H1 (cell line): ENCODE measurements around the gene TRAPPC5. TPM values are rescaled to one million over a fixed set of nuclear protein-coding genes. Genes with fewer than 3 reads are reported as not detected.

Source experiments
- CTCF ChIA-PET: fragments of 300-600 bp; sonication (Branson Sonifier 250); formaldehyde crosslinking; loops from one replicate; lab custom pipeline; 2021; ENCODE audit not compliant: partially characterized antibody; lab: Charles Lee
- POLR2A ChIA-PET: fragments of 300-600 bp; sonication (Branson Sonifier 250); formaldehyde crosslinking; loops from one replicate; lab custom pipeline; 2021; ENCODE audit warnings: inconsistent platforms; ENCODE audit not compliant: partially characterized antibody; lab: Charles Lee
- DNase-seq, 2 experiments: peaks; one replicate each; pipeline versions ENCODE4 v3.0.0 to v3.0.0-alpha.2; 2010 to 2022; ENCODE audit warnings: low spot score in 2 of 2, low read depth in 1 of 2, mixed read lengths in 1 of 2
- FAIRE-seq: peaks from 2 replicates; lab custom pipeline; 2011; peaks lifted over from hg19 to GRCh38; lab: Jason Lieb, UNC
- H2AFZ ChIP-seq: 2 replicates; pipeline ENCODE4 v1.8.1; 2012; ENCODE audit warnings: low read length, inconsistent platforms
- H2AK5ac ChIP-seq: 2 replicates; pipeline ENCODE4 v1.6.1; 2013; ENCODE audit warnings: low read depth, low read length
- H2BK120ac ChIP-seq: replicated peaks from 2 replicates; pipeline ENCODE3; 2013; ENCODE audit warnings: low read depth, low read length, inconsistent platforms
- H2BK12ac ChIP-seq: 2 replicates; pipeline ENCODE4 v1.6.1; 2013; ENCODE audit warnings: low read depth, low read length
- H2BK15ac ChIP-seq: 2 replicates; pipeline ENCODE4 v1.6.1; 2013; ENCODE audit warnings: low read length
- H2BK20ac ChIP-seq: 2 replicates; pipeline ENCODE4 v1.6.1; 2013; ENCODE audit warnings: low read length
- H2BK5ac ChIP-seq: 2 replicates; pipeline ENCODE4 v1.6.1; 2013; ENCODE audit warnings: low read depth, low read length
- H3K14ac ChIP-seq: 2 replicates; pipeline ENCODE4 v1.6.1; 2013; ENCODE audit warnings: inconsistent platforms; ENCODE audit not compliant: insufficient read length
- H3K18ac ChIP-seq: 2 replicates; pipeline ENCODE4 v1.6.1; 2013; ENCODE audit warnings: low read length; ENCODE audit errors: extremely low read depth
- H3K23ac ChIP-seq: 2 replicates; pipeline ENCODE4 v1.6.1; 2013; ENCODE audit warnings: inconsistent platforms; ENCODE audit not compliant: insufficient read length
- H3K23me2 ChIP-seq: 2 replicates; pipeline ENCODE4 v1.6.1; 2013; ENCODE audit warnings: low read depth, low read length
- H3K27ac ChIP-seq: 2 replicates; pipeline ENCODE4 v1.6.1; 2011; ENCODE audit warnings: low read depth, low read length, inconsistent platforms
- H3K27me3 ChIP-seq, 4 experiments: replicated peaks in 1 of 4; 1 replicate in 1 of 4; 2 replicates in 3 of 4; pipeline versions ENCODE4 v1.6.1 to v1.8.1; 2011 to 2013; ENCODE audit warnings: low read length in 3 of 4, mild to moderate bottlenecking in 3 of 4, inconsistent platforms in 2 of 4, mixed read lengths in 2 of 4, moderate library complexity in 1 of 4; ENCODE audit not compliant: control insufficient read depth in 3 of 4, insufficient read depth in 3 of 4; ENCODE audit errors: extremely low read depth in 1 of 4
- H3K36me3 ChIP-seq, 4 experiments: 2 replicates each; pipeline versions ENCODE4 v1.6.1 to v1.8.1; 2011 to 2013; ENCODE audit warnings: mild to moderate bottlenecking in 4 of 4, low read length in 3 of 4, moderate library complexity in 2 of 4, control low read depth in 1 of 4, inconsistent platforms in 1 of 4; ENCODE audit not compliant: insufficient read depth in 4 of 4, control insufficient read depth in 2 of 4
- H3K4ac ChIP-seq: replicated peaks from 2 replicates; pipeline ENCODE3; 2013; ENCODE audit warnings: low read length, low read depth, mixed read lengths, inconsistent platforms; ENCODE audit not compliant: insufficient read length
- H3K4me1 ChIP-seq, 4 experiments: replicated peaks in 1 of 4; 1 replicate in 1 of 4; 2 replicates in 3 of 4; pipeline versions ENCODE4 v1.6.1 to v1.8.1; 2011 to 2013; ENCODE audit warnings: low read length in 3 of 4, inconsistent platforms in 2 of 4, mixed read lengths in 1 of 4; ENCODE audit not compliant: insufficient read depth in 4 of 4, control insufficient read depth in 3 of 4
- H3K4me2 ChIP-seq, 2 experiments: 2 replicates each; pipeline versions ENCODE4 v1.6.1 to v1.8.1; 2011 to 2013; ENCODE audit warnings: low read depth in 2 of 2, low read length in 2 of 2, control low read depth in 1 of 2, inconsistent platforms in 1 of 2, mild to moderate bottlenecking in 1 of 2; ENCODE audit not compliant: insufficient read depth in 1 of 2
- H3K4me3 ChIP-seq, 4 experiments: fragments of 200-600, 300-600 bp in 1 of 4; sonication (generic), shearing (Covaris generic), sonication (Bioruptor Twin) in 1 of 4; 2 replicates each; pipeline versions ENCODE4 v1.5.1 to v1.8.1; 2011 to 2016; ENCODE audit warnings: low read length in 4 of 4, low read depth in 3 of 4, control low read depth in 2 of 4, inconsistent platforms in 2 of 4, mild to moderate bottlenecking in 2 of 4, mixed read lengths in 1 of 4, moderate library complexity in 1 of 4; ENCODE audit not compliant: insufficient read depth in 2 of 4; ENCODE audit errors: extremely low read depth in 1 of 4
- H3K56ac ChIP-seq: replicated peaks from 2 replicates; pipeline ENCODE3; 2013; ENCODE audit warnings: low read depth, mild to moderate bottlenecking, mixed read lengths, low read length, inconsistent platforms; ENCODE audit not compliant: insufficient read length
- H3K79me1 ChIP-seq: 2 replicates; pipeline ENCODE4 v1.6.1; 2013; ENCODE audit warnings: low read depth, low read length, control low read depth
- H3K79me2 ChIP-seq, 2 experiments: 2 replicates each; pipeline versions ENCODE4 v1.6.1 to v1.8.1; 2012 to 2013; ENCODE audit warnings: low read length in 2 of 2, mild to moderate bottlenecking in 2 of 2, inconsistent platforms in 1 of 2; ENCODE audit not compliant: insufficient read depth in 2 of 2, control insufficient read depth in 1 of 2
- H3K9ac ChIP-seq, 4 experiments: replicated peaks in 1 of 4; 1 replicate in 1 of 4; 2 replicates in 3 of 4; pipeline versions ENCODE4 v1.6.1 to v1.8.1; 2011 to 2013; ENCODE audit warnings: low read depth in 3 of 4, low read length in 3 of 4, control low read depth in 2 of 4, mild to moderate bottlenecking in 2 of 4, moderate library complexity in 2 of 4, inconsistent platforms in 1 of 4; ENCODE audit errors: extremely low read depth in 1 of 4
- H3K9me3 ChIP-seq, 2 experiments: 2 replicates each; pipeline versions ENCODE4 v1.6.1 to v1.8.1; 2012 to 2013; ENCODE audit warnings: mild to moderate bottlenecking in 2 of 2, moderate library complexity in 2 of 2, control low read depth in 1 of 2, inconsistent platforms in 1 of 2, low read depth in 1 of 2, low read length in 1 of 2, mixed read lengths in 1 of 2; ENCODE audit not compliant: insufficient read depth in 2 of 2
- H4K20me1 ChIP-seq, 2 experiments: replicated peaks in 1 of 2; 2 replicates each; pipeline versions ENCODE3 to v1.8.1; 2011 to 2013; ENCODE audit warnings: inconsistent platforms in 2 of 2, low read length in 2 of 2, mild to moderate bottlenecking in 1 of 2; ENCODE audit not compliant: insufficient read depth in 2 of 2, control insufficient read depth in 1 of 2
- H4K5ac ChIP-seq: 2 replicates; pipeline ENCODE4 v1.6.1; 2013; ENCODE audit warnings: low read length, low read depth, mixed read lengths, inconsistent platforms; ENCODE audit not compliant: insufficient read length
- H4K8ac ChIP-seq: 2 replicates; pipeline ENCODE4 v1.8.0; 2013; ENCODE audit warnings: mild to moderate bottlenecking, moderate library complexity, low read length, inconsistent platforms; ENCODE audit not compliant: insufficient read depth; ENCODE audit errors: extremely low read depth
- H4K91ac ChIP-seq: replicated peaks from 2 replicates; pipeline ENCODE3; 2013; ENCODE audit warnings: low read length, mixed read lengths, inconsistent platforms; ENCODE audit not compliant: insufficient read length
- KDM1A ChIP-seq: fragments of 200-600, 300-600 bp; sonication (generic); IDR thresholded peaks from 2 replicates; pipeline ENCODE4 v1.7.1; 2016; ENCODE audit warnings: mild to moderate bottlenecking, low read length, borderline replicate concordance
- POU5F1 ChIP-seq: IDR thresholded peaks from 2 replicates; pipeline ENCODE4 v1.6.1; 2011; ENCODE audit warnings: low read depth, mild to moderate bottlenecking, low read length, moderate library complexity
- YY1 ChIP-seq: IDR thresholded peaks from 2 replicates; pipeline ENCODE4 v1.6.1; 2011; ENCODE audit warnings: low read depth, mild to moderate bottlenecking, low read length
- WGBS, 2 experiments: shearing (Covaris generic) in 1 of 2; methylation state at CpG; one replicate each; pipeline versions ENCODE4 v1.1.6 to v1.1.7; 2013 to 2015; ENCODE audit warnings: low lambda C conversion rate in 2 of 2, mixed read lengths in 2 of 2, inconsistent platforms in 1 of 2, low coverage in 1 of 2, missing lambda C conversion rate in 1 of 2; ENCODE audit not compliant: insufficient replicate concordance in 2 of 2, insufficient coverage in 1 of 2, insufficient read length in 1 of 2; ENCODE audit errors: extremely low coverage in 1 of 2, missing lambda C conversion rate in 1 of 2; 5-methylcytosine and 5-hydroxymethylcytosine counted together
- polyA plus RNA-seq, 7 experiments: library from polyadenylated mRNA; depleted of rRNA in 3 of 7; stranded (reverse) in 5 of 7; unstranded in 2 of 7; fragments of >200 nt in 5 of 7; fragments of 200-250 nt in 2 of 7; gene quantifications; 1 replicate in 5 of 7; 2 replicates in 1 of 7; 4 replicates in 1 of 7; pipeline versions ENCODE4 v1.2.1 to v1.2.3, GENCODE V29; 2011 to 2013; ENCODE audit warnings: missing spikeins in 2 of 7, mixed read lengths in 2 of 7
- total RNA-seq: library from RNA; stranded (reverse); fragmentation: NEBNext Ultra II Directional; extraction: Animal tissue kit (Norgen Biotek cat#: 25700); gene quantifications from 2 replicates; pipeline ENCODE4 v1.2.1, GENCODE V29; 2021

The TRAPPC5 gene
- total and polyA plus RNA-seq, 2 of the 8 experiments (the other 6 are each of a cell fraction or from before 2014, with no cell fraction given): 109 to 120 TPM

DNA sequence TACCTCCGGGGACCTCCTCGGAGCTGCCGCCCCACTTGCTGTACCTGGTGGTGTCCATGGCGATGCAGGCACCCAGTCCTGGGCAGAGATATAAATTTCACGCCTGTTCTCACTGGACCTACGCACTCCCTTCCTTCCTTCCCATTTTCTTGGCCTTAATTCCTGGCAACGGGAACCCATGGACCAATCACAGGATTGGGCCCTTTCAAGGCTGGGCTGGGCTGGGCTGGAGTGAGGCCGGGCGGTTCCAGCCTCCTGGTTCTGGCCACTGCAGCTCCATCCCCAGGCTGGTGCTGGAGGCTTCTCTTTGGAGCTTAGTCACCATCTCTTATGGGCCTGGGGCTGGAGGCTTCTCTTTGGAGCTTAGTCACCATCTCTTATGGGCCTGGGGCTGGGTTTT, 51.4 kb downstream of the TRAPPC5 start, which contains the start of gene CLEC4G:
Gene CLEC4G (minus strand): TSS at position 66 of the 400 bp plus-strand sequence. CDS start 8 bp downstream, at position 58.
- peak within 1 kb of the TSS; percentile 96 to 98; a peak in 2 of 4 replicates for H3K4me2 ChIP-seq
- no peak within 1 kb of the TSS for H3K23ac ChIP-seq
- no peak within 1 kb of the TSS; a peak in 1 of 7 replicates for H3K9ac ChIP-seq
- no peak within 1 kb of the TSS for H4K5ac ChIP-seq
- DNase-seq (no peak), FAIRE-seq (no peak)
- H3K79me1 ChIP-seq: no peaks in the 10 kb centered on the region
- H2BK5ac ChIP-seq: no peak within 1 kb of the TSS
- peaks cover 0 to 15% (median 9%) of the 10 kb centered on the region in 4 experiments; a peak in 6 of 7 replicates for H3K4me1 ChIP-seq
- H3K14ac ChIP-seq: no peak within 1 kb of the TSS
- peak within 1 kb of the TSS in 1 of 4 experiments; percentile 63; a peak in 2 of 8 replicates for H3K4me3 ChIP-seq
- 90% methylated on average over 9 of the region's 9 CpGs; no CpG with 5 or more reads in 1 of the 2 experiments for WGBS, 2 experiments
- H3K56ac ChIP-seq: no peak within 1 kb of the TSS
- TF ChIP-seq YY1: no peak
- no peak for TF ChIP-seq POU5F1
- no peak for TF ChIP-seq KDM1A
- peaks cover 8% of the 10 kb centered on the region; the same call in 1 of the 2 replicates for H3K23me2 ChIP-seq
- H3K4ac ChIP-seq: no peak within 1 kb of the TSS
- H2BK20ac ChIP-seq: no peak within 1 kb of the TSS
- no peaks in the 10 kb centered on the region for H3K79me2 ChIP-seq
- H2BK12ac ChIP-seq: no peak within 1 kb of the TSS
- H3K27me3 ChIP-seq: peaks cover 27 to 45% (median 44%) of the 10 kb centered on the region in 4 experiments
- H3K18ac ChIP-seq: no peak within 1 kb of the TSS
- no peak within 1 kb of the TSS for H2AK5ac ChIP-seq
- H2BK15ac ChIP-seq: no peak within 1 kb of the TSS
- H4K8ac ChIP-seq: peak within 1 kb of the TSS; percentile 44
- POLR2A ChIA-PET: no interaction called here
- H2BK120ac ChIP-seq: no peak within 1 kb of the TSS
- H4K20me1 ChIP-seq: peaks cover 0 to 3% of the 10 kb centered on the region in 2 experiments
- CTCF ChIA-PET: interaction anchor here (0.7 kb wide), 1 partner anchor 125 kb away, joined by 5 read pairs; no protein-coding TSS in a partner anchor
- no peak within 1 kb of the TSS for H3K27ac ChIP-seq
- H2AFZ ChIP-seq: no peak within 1 kb of the TSS
- no peaks in the 10 kb centered on the region for H3K36me3 ChIP-seq
- no peaks in the 10 kb centered on the region for H3K9me3 ChIP-seq
- no peak within 1 kb of the TSS for H4K91ac ChIP-seq
